IPS-15b (cell line): ENCODE data around the gene GRAPL.
"Not testable (repeated sequence)": the region's sequence is repeated elsewhere in the genome, so short reads cannot be mapped to it uniquely, and the experiment has no call there.

Experiments used
- H3K27me3 ChIP-seq: one replicate; pipeline ENCODE4 v1.6.1; 2013; ENCODE audit warnings: low read length; ENCODE audit not compliant: control insufficient read depth, insufficient read depth
- H3K36me3 ChIP-seq: one replicate; pipeline ENCODE4 v1.6.1; 2013; ENCODE audit warnings: low read length; ENCODE audit not compliant: control insufficient read depth, insufficient read depth
- H3K4me1 ChIP-seq: one replicate; pipeline ENCODE4 v1.6.1; 2013; ENCODE audit warnings: mild to moderate bottlenecking, low read length; ENCODE audit not compliant: control insufficient read depth, insufficient read depth
- H3K4me3 ChIP-seq: one replicate; pipeline ENCODE4 v1.5.1; 2013; ENCODE audit warnings: low read depth, low read length
- H3K9ac ChIP-seq: one replicate; pipeline ENCODE4 v1.6.1; 2013; ENCODE audit warnings: low read depth, mild to moderate bottlenecking, low read length
- H3K9me3 ChIP-seq: one replicate; pipeline ENCODE4 v1.6.1; 2013; ENCODE audit warnings: mild to moderate bottlenecking, low read length; ENCODE audit not compliant: control insufficient read depth, insufficient read depth

The GRAPL gene

DNA sequence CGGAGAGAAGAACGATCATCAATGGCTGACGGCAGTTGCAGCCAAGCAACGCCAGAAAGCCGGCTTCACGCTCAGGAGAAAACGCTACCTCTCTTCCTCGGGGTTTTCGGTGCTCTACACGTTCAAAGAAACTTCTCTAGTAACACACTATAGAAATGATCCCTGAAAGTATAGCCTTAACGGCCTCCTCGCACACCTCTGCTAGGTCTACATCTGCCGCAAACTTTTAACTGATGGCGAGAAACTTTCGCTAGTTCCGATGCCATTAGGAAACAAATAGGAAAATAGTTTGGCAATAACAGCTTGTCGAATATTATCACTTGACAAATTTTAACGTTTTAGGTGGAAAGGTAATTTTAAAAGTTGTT is 14.9 kb upstream of the GRAPL start:
- H3K9me3 ChIP-seq, H3K4me1 ChIP-seq, H3K9ac ChIP-seq, H3K36me3 ChIP-seq, H3K27me3 ChIP-seq, H3K4me3 ChIP-seq: not testable (repeated sequence)

DNA sequence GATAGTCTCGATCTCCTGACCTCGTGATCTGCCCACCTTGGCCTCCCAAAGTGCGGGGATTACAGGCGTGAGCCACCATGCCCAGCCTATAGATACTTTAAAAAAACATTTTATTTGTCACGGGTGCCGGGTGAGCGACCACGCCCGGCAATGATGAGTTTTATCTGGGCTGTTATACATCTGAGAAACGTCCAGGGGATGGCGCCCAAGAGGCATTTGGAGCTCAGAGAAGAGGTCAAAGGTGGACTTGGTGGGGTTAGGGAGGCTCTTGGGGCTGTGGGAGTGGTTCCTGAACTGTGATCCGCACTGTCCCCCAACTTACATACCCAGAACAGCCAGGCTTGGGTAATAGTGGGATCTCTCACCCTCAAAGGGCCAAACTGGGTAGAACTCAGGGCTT is 8.7 kb upstream of the GRAPL start:
- H3K36me3 ChIP-seq, H3K9ac ChIP-seq, H3K9me3 ChIP-seq, H3K4me3 ChIP-seq, H3K27me3 ChIP-seq, H3K4me1 ChIP-seq: not testable (repeated sequence)

DNA sequence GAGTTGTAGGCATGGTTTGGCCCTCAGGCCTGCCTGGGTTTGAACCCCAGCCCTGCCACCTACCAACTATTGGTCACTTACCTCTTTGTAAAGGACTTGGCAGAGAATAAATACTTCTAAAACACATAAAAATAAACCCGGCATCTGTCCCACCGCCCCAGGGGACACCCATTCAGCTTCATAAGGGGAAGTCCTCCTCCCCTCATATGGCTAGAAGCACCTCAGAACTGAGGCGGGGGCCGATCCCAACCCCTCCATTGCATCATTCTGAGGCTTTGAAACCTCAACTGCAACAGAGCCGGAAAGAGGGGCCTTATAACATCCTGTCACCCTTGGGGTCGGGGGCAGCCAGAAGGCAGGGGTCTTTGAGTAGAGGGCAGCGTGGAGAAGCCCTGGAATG is 2.1 kb upstream of the GRAPL start:
- not testable (repeated sequence) for H3K36me3 ChIP-seq, H3K9ac ChIP-seq, H3K4me1 ChIP-seq, H3K4me3 ChIP-seq, H3K9me3 ChIP-seq, H3K27me3 ChIP-seq

DNA sequence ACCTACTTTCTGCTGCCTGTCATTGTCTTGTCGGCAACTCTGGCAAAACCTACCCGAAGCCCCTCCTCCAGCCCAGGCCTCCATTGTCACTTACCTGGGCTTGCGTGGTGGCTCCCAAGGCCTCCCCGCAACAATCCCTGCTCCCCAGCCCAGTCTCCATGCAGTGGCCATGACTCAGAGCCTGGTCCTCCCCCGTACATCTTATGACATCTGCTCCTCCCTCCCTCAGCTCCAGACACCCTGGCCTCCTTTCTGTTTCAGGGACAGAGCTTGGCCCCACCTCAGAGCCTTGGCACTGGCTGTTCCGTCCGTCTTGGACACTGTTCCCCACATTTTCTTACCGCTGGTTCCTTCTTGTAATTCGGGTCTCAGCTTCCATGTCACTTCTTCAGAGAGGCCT is 2.1 kb downstream of the GRAPL start:
- not testable (repeated sequence) for H3K9ac ChIP-seq, H3K4me1 ChIP-seq, H3K4me3 ChIP-seq, H3K27me3 ChIP-seq, H3K9me3 ChIP-seq, H3K36me3 ChIP-seq

DNA sequence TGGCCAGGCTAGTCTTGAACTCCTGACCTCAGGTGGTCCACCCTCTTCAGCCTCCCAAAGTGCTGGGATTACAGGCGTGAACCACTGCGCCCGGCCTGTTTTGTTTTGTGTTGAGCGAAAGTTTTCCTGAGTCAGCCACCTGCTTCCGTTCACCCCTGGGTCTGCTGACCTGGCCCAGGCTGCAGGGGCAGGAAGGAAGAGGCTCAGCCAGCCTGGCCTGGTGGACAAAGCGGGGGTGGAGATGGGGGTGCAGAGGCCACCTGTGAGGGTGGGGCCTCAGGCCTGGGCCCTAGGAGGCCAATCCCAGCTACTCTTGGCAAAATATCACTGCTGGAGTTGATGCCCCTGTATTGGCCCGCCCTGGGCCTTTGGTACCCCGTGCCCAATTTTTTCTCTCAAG is 3.7 kb downstream of the GRAPL start:
- not testable (repeated sequence) for H3K27me3 ChIP-seq, H3K4me3 ChIP-seq, H3K4me1 ChIP-seq, H3K9me3 ChIP-seq, H3K9ac ChIP-seq, H3K36me3 ChIP-seq

DNA sequence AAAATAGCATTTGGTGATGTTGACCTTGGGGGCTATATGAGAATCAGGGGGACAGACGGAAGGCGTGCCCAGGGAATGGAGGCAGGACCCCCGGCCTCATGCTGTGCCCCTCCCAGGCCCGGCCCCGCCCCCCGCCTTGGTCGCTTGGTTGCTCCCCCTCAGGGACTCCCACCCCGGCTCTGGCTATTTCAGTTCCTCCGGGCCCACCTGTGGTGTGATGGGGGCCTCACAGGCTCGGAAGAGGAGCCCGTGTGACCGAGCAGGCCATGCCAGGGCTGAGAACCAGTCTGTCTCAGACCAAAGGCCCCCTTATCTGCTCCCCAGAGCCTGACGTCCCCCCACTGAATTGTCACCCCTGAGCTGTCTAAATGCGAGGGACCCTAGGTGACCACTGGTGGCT is 4.4 kb downstream of the GRAPL start:
- not testable (repeated sequence) for H3K9me3 ChIP-seq, H3K4me1 ChIP-seq, H3K9ac ChIP-seq, H3K36me3 ChIP-seq, H3K27me3 ChIP-seq, H3K4me3 ChIP-seq

DNA sequence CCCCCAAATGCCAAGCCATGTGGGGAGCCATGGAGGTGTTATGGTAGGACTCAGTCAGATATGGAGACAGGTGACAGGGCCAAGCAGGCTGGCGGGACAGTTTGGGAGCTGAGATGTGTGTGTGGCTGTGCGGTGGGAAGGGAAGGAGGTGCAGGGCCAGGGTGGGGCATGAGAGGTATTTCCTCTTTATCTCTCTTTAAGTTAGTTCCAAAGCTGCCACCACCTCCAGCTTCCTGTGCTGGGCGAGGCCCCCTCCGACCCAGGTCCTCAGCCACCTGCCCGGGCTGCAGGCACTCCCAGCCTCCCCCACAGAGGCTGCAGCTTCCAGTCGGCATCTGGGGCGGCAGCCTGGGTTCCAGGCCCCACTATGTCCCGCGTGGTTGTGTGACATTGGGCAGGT is 6.4 kb downstream of the GRAPL start:
- H3K36me3 ChIP-seq, H3K27me3 ChIP-seq: not testable (repeated sequence)

DNA sequence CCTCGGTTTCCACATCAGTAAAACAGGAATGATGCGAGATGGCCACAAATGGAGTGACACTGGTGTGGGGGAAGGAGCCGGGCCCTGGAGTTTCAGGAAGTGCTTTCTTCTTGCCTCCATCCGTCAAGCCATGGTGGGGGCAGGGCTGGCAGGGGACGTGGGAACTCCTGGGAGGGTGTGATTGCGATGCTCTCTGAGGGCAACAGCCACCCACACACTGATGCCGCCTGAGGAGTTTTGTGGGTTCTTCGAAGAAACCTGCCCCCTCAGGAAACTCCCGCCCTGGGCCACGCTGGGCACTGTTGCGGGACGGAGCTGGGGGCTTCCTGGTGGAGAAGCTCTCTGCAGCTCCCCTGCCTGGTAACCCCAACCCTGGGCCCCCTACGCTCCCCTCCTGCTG is 8.0 kb downstream of the GRAPL start:
- not testable (repeated sequence) for H3K36me3 ChIP-seq, H3K4me1 ChIP-seq, H3K27me3 ChIP-seq, H3K9me3 ChIP-seq, H3K9ac ChIP-seq, H3K4me3 ChIP-seq

More for the DNA sequence above, 6.4 kb downstream of the GRAPL start:
- not testable (repeated sequence) for H3K9ac ChIP-seq, H3K4me1 ChIP-seq, H3K9me3 ChIP-seq, H3K4me3 ChIP-seq

DNA sequence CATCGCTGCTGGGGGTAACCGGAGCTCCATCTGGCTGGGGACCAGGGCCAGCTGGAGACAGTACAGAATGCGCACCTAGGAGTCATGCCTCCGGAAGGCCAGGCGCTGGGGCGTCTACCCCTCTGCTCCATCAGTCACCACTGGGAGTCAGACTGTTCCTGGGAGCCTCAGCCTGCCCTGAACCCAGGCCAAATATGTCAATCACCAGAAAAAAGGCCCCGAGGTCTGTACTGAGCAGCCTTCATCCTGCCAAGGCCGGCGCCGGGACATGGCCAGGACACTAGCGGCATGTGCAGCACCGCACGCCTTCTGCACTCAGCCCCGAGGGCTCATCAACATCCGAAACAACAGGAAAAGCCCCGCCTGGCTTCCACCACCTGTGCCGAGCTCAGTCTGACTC is 8.7 kb downstream of the GRAPL start:
- H3K36me3 ChIP-seq, H3K9ac ChIP-seq, H3K4me3 ChIP-seq, H3K4me1 ChIP-seq, H3K27me3 ChIP-seq, H3K9me3 ChIP-seq: not testable (repeated sequence)

DNA sequence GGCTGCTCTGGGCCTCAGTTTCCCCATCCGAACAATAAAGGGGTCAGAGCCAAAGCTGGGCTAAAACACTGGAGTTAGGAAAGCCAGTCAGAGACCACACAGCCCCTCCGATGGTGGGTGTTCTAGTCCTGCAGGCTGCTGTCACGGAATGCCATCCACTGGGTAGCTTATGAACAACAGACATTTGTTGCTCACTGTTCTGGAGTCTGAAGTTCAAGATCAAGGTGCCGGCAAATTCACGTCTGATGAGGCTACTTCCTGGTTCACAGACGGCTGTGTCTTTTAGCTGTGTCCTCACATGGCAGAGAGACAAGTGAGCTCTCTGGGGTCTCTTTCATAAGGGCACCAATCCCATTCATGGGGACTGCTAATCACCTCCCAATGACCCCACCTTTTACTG is 9.2 kb downstream of the GRAPL start:
- H3K4me3 ChIP-seq, H3K9ac ChIP-seq, H3K9me3 ChIP-seq, H3K27me3 ChIP-seq, H3K36me3 ChIP-seq, H3K4me1 ChIP-seq: not testable (repeated sequence)

DNA sequence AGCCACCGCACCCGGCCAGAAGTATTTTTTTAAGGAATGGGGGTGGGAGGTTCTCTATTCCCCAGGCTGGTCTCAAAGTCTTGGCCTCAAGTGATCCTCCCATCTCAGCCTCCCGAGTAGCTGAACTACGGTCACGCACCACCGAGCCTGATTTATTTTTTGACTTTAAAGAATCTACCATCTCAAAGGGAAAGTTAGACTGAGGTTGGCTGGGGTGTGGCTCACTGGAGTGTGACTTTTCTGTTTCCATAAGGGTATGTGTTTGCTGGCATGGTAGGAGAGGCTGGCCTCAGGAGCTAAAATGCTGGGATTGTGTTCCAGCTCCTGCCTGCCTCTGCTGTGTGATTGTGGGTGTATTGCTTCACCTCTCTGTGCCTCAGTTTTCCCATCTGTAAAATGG is 10.6 kb downstream of the GRAPL start:
- not testable (repeated sequence) for H3K4me1 ChIP-seq, H3K4me3 ChIP-seq, H3K27me3 ChIP-seq, H3K36me3 ChIP-seq, H3K9ac ChIP-seq, H3K9me3 ChIP-seq

DNA sequence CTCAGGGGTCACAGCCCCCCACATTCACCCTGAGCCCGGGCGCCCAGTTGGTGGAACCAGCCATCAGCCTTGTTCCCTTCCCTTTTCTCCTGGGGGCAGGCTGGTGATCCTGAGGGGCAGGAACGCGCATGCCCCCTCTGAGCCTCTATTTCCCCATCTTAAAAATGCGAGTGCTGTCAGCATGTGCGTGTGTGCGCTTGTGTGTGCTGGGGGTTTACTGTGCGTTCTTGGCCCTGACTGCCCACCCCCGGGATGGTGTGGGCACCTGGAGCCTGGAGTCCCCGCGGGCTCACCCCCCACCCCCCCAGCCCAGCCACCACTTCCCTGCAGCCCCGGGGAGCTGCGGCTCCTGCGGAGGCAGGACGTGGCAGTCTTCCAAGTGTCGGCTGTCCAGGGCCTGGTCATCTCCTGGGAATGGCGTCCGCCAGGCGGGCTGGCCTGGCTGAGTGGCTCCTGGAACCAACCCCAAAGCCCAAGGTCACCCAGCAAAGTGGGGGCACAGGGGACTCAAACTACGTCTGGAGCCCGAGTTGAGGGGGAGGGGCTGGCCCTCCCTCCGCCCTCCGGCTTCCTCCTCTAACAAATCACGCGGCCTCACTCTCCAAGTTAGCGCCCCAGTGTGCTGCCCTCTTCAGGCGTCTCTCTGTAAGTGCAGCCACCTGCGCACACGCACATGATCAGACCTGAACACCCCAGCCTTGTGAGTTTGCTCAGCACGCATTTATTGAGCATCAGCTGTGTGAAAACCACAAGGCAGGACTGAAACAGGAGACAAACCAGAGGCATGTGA is 14.2 kb downstream of the GRAPL start:
- not testable (repeated sequence) for H3K27me3 ChIP-seq, H3K9me3 ChIP-seq, H3K36me3 ChIP-seq, H3K4me3 ChIP-seq, H3K9ac ChIP-seq, H3K4me1 ChIP-seq

DNA sequence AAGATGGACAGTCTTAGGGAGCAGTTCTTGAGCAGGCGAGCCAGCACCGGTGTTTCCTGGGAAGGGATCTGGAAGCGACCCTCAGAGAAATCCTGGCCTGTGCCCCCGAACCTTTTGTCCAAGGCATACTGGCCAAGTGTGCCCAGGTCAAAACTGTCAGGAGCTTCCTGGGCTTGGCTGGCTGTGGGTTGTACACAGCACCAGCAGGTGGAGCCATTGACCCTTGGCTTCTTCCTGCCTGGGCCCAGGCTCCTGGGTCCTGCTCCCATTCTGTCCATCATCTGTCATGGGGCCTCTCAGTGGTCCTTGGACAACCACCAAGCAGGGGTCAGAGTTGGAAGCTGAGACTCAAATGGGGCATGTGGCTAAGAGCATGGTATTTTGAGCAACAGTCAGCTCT is 15.0 kb downstream of the GRAPL start:
- not testable (repeated sequence) for H3K9ac ChIP-seq, H3K27me3 ChIP-seq, H3K36me3 ChIP-seq, H3K9me3 ChIP-seq, H3K4me1 ChIP-seq, H3K4me3 ChIP-seq
